NCI-H2171 treated with DMSO at 0.1 percent for 48 hours (cell line): ENCODE results near the gene RPTOR.

Experiments
- DNase-seq: peaks from one replicate; lab custom pipeline; 2025; lab: John Stamatoyannopoulos, UW

The RPTOR gene

GRCh38 chr17:80766290-80766855 is 221.7 kb downstream of the RPTOR start:
- DNase-seq = no peak

GRCh38 chr17:80768389-80768788 is 223.8 kb downstream of the RPTOR start:
- no peak for DNase-seq

- DNase-seq = no peak
Measured at GRCh38 chr17:80768936-80769335, 224.3 kb downstream of the RPTOR start.

GRCh38 chr17:80769516-80769915 is 224.9 kb downstream of the RPTOR start:
- DNase-seq = no peak

- no peak for DNase-seq
Measured at GRCh38 chr17:80769936-80770625, 225.4 kb downstream of the RPTOR start.

- DNase-seq = no peak
Measured at GRCh38 chr17:80770881-80771611, 226.4 kb downstream of the RPTOR start.

GRCh38 chr17:80771612-80772005 is 227.0 kb downstream of the RPTOR start:
- DNase-seq = no peak

- no peak for DNase-seq
Measured at GRCh38 chr17:80772906-80773242, 228.2 kb downstream of the RPTOR start.

- DNase-seq = peak; percentile 47
Measured at GRCh38 chr17:80773243-80773991, 228.8 kb downstream of the RPTOR start.

GRCh38 chr17:80774146-80774545 is 229.5 kb downstream of the RPTOR start:
- DNase-seq = peak; percentile 93

- DNase-seq = peak; percentile 68
Measured at GRCh38 chr17:80774643-80775281, 230.1 kb downstream of the RPTOR start.

GRCh38 chr17:80775863-80776262 is 231.2 kb downstream of the RPTOR start:
- no peak for DNase-seq

GRCh38 chr17:80777274-80777673 is 232.6 kb downstream of the RPTOR start:
- no peak for DNase-seq

GRCh38 chr17:80778716-80779115 is 234.1 kb downstream of the RPTOR start:
- no peak for DNase-seq

- no peak for DNase-seq
Measured at GRCh38 chr17:80779336-80779735, 234.7 kb downstream of the RPTOR start.

- no peak for DNase-seq
Measured at GRCh38 chr17:80779961-80780380, 235.3 kb downstream of the RPTOR start.

- DNase-seq = no peak
Measured at GRCh38 chr17:80780381-80781198, 236.0 kb downstream of the RPTOR start.

- no peak for DNase-seq
Measured at GRCh38 chr17:80781211-80781610, 236.6 kb downstream of the RPTOR start.

- no peak for DNase-seq
Measured at GRCh38 chr17:80781807-80782277, 237.2 kb downstream of the RPTOR start.

- no peak for DNase-seq
Measured at GRCh38 chr17:80782536-80783427, 238.1 kb downstream of the RPTOR start.
